ENCODE measurements around the gene KAT6B. TPM values are rescaled to one million over a fixed set of nuclear protein-coding genes. Genes with fewer than 3 reads are reported as not detected.

Gene KAT6B
- total and polyA plus RNA-seq, 4 donors = 5.0 to 161 (median 21.0) TPM

- H3K9me3 ChIP-seq (ENCODE audit: control insufficient read depth in 4 of 4, insufficient read depth in 3 of 4, low read length in 3 of 4) = no peaks in the 10 kb centered on the region
- WGBS, 2 donors = 74 to 75% methylated on average over 2 of the region's 2 CpGs
- peaks cover 2 to 10% (median 4%) of the 10 kb centered on the region in 4 donors for H3K36me3 ChIP-seq (ENCODE audit: control insufficient read depth in 4 of 4, insufficient read depth in 4 of 4, low read length in 4 of 4)
- H3K4me3 ChIP-seq = no peak overlapping the region
- ATAC-seq (ENCODE audit: insufficient read depth, low FRiP score) = no peak
- no peak for DNase-seq
- no peak for TF ChIP-seq CTCF (IDR thresholded peaks at IDR 0.05; ENCODE audit: control extremely low read depth, extremely low read depth)
- H3K27me3 ChIP-seq (ENCODE audit: control insufficient read depth in 3 of 3, insufficient read depth in 3 of 3, low read length in 2 of 3) = no peaks in the 10 kb centered on the region
- H3K9ac ChIP-seq (ENCODE audit: insufficient read depth in 1 of 2, low read length in 2 of 2) = no peak overlapping the region
- H3K27ac ChIP-seq (ENCODE audit: low read depth in 1 of 2, low read length in 1 of 2) = no peak overlapping the region
- peaks cover 0 to 15% (median 2%) of the 10 kb centered on the region in 5 donors for H3K4me1 ChIP-seq (ENCODE audit: control insufficient read depth in 5 of 5, insufficient read depth in 5 of 5, low read length in 5 of 5)
These were observed 177.5 kb downstream of the KAT6B start for GRCh38 chr10:75003891-75004290.

- no peaks in the 10 kb centered on the region for H3K9me3 ChIP-seq (ENCODE audit: control insufficient read depth in 4 of 4, insufficient read depth in 3 of 4, low read length in 3 of 4)
- no peak overlapping the region for H3K9ac ChIP-seq (ENCODE audit: insufficient read depth in 1 of 2, low read length in 2 of 2)
- WGBS, 2 donors = 80 to 83% methylated on average over 2 of the region's 2 CpGs
- peaks cover 0 to 34% (median 5%) of the 10 kb centered on the region in 5 donors for H3K4me1 ChIP-seq (ENCODE audit: control insufficient read depth in 5 of 5, insufficient read depth in 5 of 5, low read length in 5 of 5)
- TF ChIP-seq CTCF (IDR thresholded peaks at IDR 0.05; ENCODE audit: control extremely low read depth, extremely low read depth) = no peak
- no peak overlapping the region for H3K27ac ChIP-seq (ENCODE audit: low read depth in 1 of 2, low read length in 1 of 2)
- ATAC-seq (ENCODE audit: insufficient read depth, low FRiP score) = no peak
- no peak overlapping the region for H3K4me3 ChIP-seq
- no peak for DNase-seq
- H3K27me3 ChIP-seq (ENCODE audit: control insufficient read depth in 3 of 3, insufficient read depth in 3 of 3, low read length in 2 of 3) = no peaks in the 10 kb centered on the region
- H3K36me3 ChIP-seq (ENCODE audit: control insufficient read depth in 4 of 4, insufficient read depth in 4 of 4, low read length in 4 of 4) = peaks cover 2 to 7% (median 3%) of the 10 kb centered on the region in 4 donors
These were observed 181.2 kb downstream of the KAT6B start for GRCh38 chr10:75007646-75008045.

GRCh38 chr10:75008952-75009351 lies 182.6 kb downstream of the KAT6B start:
- Histone ChIP-seq H3K27me3 (ENCODE audit: control insufficient read depth in 3 of 3, insufficient read depth in 3 of 3, low read length in 2 of 3) (no peaks in the 10 kb centered on the region), H3K9ac (ENCODE audit: insufficient read depth in 1 of 2, low read length in 2 of 2) (no peak overlapping the region), H3K27ac (ENCODE audit: low read depth in 1 of 2, low read length in 1 of 2) (no peak overlapping the region), H3K4me1 (ENCODE audit: control insufficient read depth in 5 of 5, insufficient read depth in 5 of 5, low read length in 5 of 5) (peaks cover 0 to 37% (median 6%) of the 10 kb centered on the region in 5 donors), H3K9me3 (ENCODE audit: control insufficient read depth in 4 of 4, insufficient read depth in 3 of 4, low read length in 3 of 4) (no peaks in the 10 kb centered on the region), H3K4me3 (no peak overlapping the region), H3K36me3 (ENCODE audit: control insufficient read depth in 4 of 4, insufficient read depth in 4 of 4, low read length in 4 of 4) (peaks cover 2 to 12% (median 4%) of the 10 kb centered on the region in 4 donors)
- WGBS, 2 donors = 32 to 60% methylated on average over 1 of the region's 1 CpG
- ATAC-seq (ENCODE audit: insufficient read depth, low FRiP score) (no peak), DNase-seq (no peak)
- no peak for TF ChIP-seq CTCF (IDR thresholded peaks at IDR 0.05; ENCODE audit: control extremely low read depth, extremely low read depth)

- ATAC-seq (ENCODE audit: insufficient read depth, low FRiP score) = no peak
- no peak overlapping the region for H3K4me3 ChIP-seq
- H3K36me3 ChIP-seq (ENCODE audit: control insufficient read depth in 4 of 4, insufficient read depth in 4 of 4, low read length in 4 of 4) = peaks cover 2 to 12% (median 4%) of the 10 kb centered on the region in 4 donors
- TF ChIP-seq CTCF (IDR thresholded peaks at IDR 0.05; ENCODE audit: control extremely low read depth, extremely low read depth) = no peak
- H3K27ac ChIP-seq (ENCODE audit: low read depth in 1 of 2, low read length in 1 of 2) = no peak overlapping the region
- no peak for DNase-seq
- no peaks in the 10 kb centered on the region for H3K9me3 ChIP-seq (ENCODE audit: control insufficient read depth in 4 of 4, insufficient read depth in 3 of 4, low read length in 3 of 4)
- peaks cover 0 to 37% (median 7%) of the 10 kb centered on the region in 5 donors for H3K4me1 ChIP-seq (ENCODE audit: control insufficient read depth in 5 of 5, insufficient read depth in 5 of 5, low read length in 5 of 5)
- 95 to 98% methylated on average over 5 of the region's 5 CpGs for WGBS, 2 donors
- no peak overlapping the region for H3K9ac ChIP-seq (ENCODE audit: insufficient read depth in 1 of 2, low read length in 2 of 2)
- no peaks in the 10 kb centered on the region for H3K27me3 ChIP-seq (ENCODE audit: control insufficient read depth in 3 of 3, insufficient read depth in 3 of 3, low read length in 2 of 3)
These were observed 183.0 kb downstream of the KAT6B start for GRCh38 chr10:75009426-75009825.

Measured in lung (tissue), 12 donors.